HG02798 (cell line): ENCODE measurements around the gene S100A13.
"Not testable (repeated sequence)": the region's sequence is repeated elsewhere in the genome, so short reads cannot be mapped to it uniquely, and the experiment has no call there.

Experiments used
- ATAC-seq: cut with Tn5 transposase; IDR thresholded peaks from one replicate; pipeline ENCODE4 v1.9.1; 2021; ENCODE audit warnings: mild to moderate bottlenecking; ENCODE audit not compliant: unreplicated experiment, poor library complexity

S100A13 gene

GRCh38 chr1:153575497-153575896 lies 51.8 kb downstream of the S100A13 start:
- ATAC-seq: not testable (repeated sequence)

GRCh38 chr1:153575081-153575491 lies 52.2 kb downstream of the S100A13 start:
- ATAC-seq: not testable (repeated sequence)

GRCh38 chr1:153573351-153573750 lies 54.0 kb downstream of the S100A13 start:
- no peak for ATAC-seq

- peak; percentile 74 for ATAC-seq
Observed at GRCh38 chr1:153572569-153573015, 54.7 kb downstream of the S100A13 start.

GRCh38 chr1:153571706-153572105 lies 55.6 kb downstream of the S100A13 start:
- no peak for ATAC-seq

GRCh38 chr1:153570874-153571273 lies 56.4 kb downstream of the S100A13 start:
- no peak for ATAC-seq

- ATAC-seq: no peak
Observed at GRCh38 chr1:153569465-153569864, 57.8 kb downstream of the S100A13 start.
